ENCODE measurements around the gene NTF3. TPM values are rescaled to one million over a fixed set of nuclear protein-coding genes. Genes with fewer than 3 reads are reported as not detected.

NTF3 gene
- total and polyA plus RNA-seq, 9 of the 15 experiments (the other 6 are each of a cell fraction or from before 2014, with no cell fraction given): not detected

DNA sequence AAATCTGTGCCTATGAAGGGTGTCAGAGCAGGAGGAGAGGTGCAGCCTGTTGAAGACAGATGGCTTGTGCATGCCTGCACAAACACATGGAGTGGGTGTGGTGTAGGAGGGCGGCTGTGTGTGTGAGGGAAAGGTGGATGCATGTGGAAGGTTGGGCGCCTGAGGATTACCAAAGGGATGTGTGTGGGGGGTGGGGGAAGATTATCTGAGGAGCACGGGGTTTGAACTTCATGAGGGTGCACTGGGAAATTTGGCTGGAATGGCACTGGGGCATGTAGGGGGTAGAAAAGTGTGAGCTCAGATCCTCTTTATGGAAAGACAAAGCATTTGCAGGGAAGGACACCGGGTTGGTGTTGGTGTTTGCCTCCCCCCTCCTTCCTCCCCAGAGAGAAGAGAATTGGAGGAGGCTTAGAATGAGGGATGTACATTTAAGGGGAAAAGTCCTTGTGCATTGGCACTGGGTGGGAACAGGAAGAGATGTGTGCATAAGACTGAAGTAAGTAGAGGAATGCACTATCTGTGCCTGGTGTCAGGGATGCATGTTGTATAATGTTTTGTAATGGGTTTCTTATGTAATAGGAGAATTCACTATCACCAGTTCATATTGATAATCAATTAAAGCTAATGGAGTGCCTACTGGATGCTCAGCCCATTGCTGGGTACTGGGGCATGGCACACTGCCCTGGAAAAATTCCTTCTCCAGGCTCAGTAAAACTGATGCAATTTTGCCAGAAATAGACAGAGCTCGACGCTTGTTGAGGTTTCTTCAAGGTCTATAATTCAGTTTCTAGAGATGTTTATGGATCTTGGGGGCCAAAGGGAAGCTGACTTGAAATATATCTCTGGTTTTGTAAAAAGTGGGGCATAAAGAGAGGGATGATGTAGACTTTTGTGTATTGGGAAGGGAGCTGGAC lies 3.0 kb downstream of the NTF3 start:
- no peak overlapping the region for H2AFZ ChIP-seq (ENCODE audit: low read depth, low read length)
- no peaks in the 10 kb centered on the region for H3K9me1 ChIP-seq (ENCODE audit: control insufficient read depth, insufficient read depth, low read length)
- H3K4me3 ChIP-seq: no peak overlapping the region
- no peak for FAIRE-seq
- BruUV-seq (replicated peaks): no TSS peak
- CTCF ChIA-PET (ENCODE audit: low intra/inter-chr PET ratio): no interaction called here
- in situ Hi-C loops (cut with MboI) (loop anchor here (10.0 kb wide), 1 partner anchor 240 kb away; no protein-coding TSS in a partner anchor), intact Hi-C loops (cut with micrococcal nuclease) (no loop called here)
- no peak overlapping the region for H3K27ac ChIP-seq (ENCODE audit: extremely low read depth, low read depth, low read length)
- H3K4me1 ChIP-seq (replicated peaks in 1 of 2; ENCODE audit: control insufficient read depth in 2 of 2, insufficient read depth in 2 of 2, low read length in 2 of 2): no peaks in the 10 kb centered on the region
- no peak overlapping the region for H3K4me2 ChIP-seq (ENCODE audit: insufficient read depth, low read length)
- 0% methylated on average over 4 of the region's 6 CpGs for WGBS (ENCODE audit: insufficient coverage, low coverage, missing lambda C conversion rate)
- ATAC-seq: no peak
- POLR2A ChIA-PET: no interaction called here
- no peaks in the 10 kb centered on the region for H3K36me3 ChIP-seq (ENCODE audit: control insufficient read depth, insufficient read depth, low read length)
- H3K27me3 ChIP-seq (ENCODE audit: control insufficient read depth in 2 of 2, insufficient read depth in 2 of 2, low read length in 2 of 2): peaks cover 0 to 26% of the 10 kb centered on the region in 2 experiments
- DNase-seq (ENCODE audit: extremely low read depth in 1 of 4, low spot score in 3 of 4): no peak
- H3K9ac ChIP-seq (ENCODE audit: insufficient read depth in 1 of 2, low read depth in 2 of 2, low read length in 2 of 2): no peak overlapping the region
- no peak for TF ChIP-seq ZFP1 (CRISPR knock-in tag; IDR thresholded peaks at IDR 0.05)
- TF ChIP-seq SP2 (IDR thresholded peaks at IDR 0.05; ENCODE audit: extremely low read depth, low read depth, low read length, poor library complexity, severe bottlenecking): no peak
- TF ChIP-seq KLF13 (tag; IDR thresholded peaks at IDR 0.05; ENCODE audit: borderline replicate concordance, low read depth): no peak
- no peak for TF ChIP-seq ZNF133 (CRISPR knock-in tag; IDR thresholded peaks at IDR 0.05)
- no peak for TF ChIP-seq SETDB1 (IDR thresholded peaks at IDR 0.05; ENCODE audit: low read length)
- no peak for TF ChIP-seq RBM14 (IDR thresholded peaks at IDR 0.05; ENCODE audit: borderline replicate concordance, insufficient read depth, low read depth, low read length)
- TF ChIP-seq HMG20B (CRISPR knock-in tag; IDR thresholded peaks at IDR 0.05): no peak
- TF ChIP-seq HNRNPL (IDR thresholded peaks at IDR 0.05; ENCODE audit: low read depth, low read length): no peak
- no peak for TF ChIP-seq BCLAF1 (IDR thresholded peaks at IDR 0.05; ENCODE audit: borderline replicate concordance in 1 of 2, control insufficient read depth in 1 of 2, low read depth in 2 of 2, low read length in 1 of 2)
- TF ChIP-seq, protein P1, sequence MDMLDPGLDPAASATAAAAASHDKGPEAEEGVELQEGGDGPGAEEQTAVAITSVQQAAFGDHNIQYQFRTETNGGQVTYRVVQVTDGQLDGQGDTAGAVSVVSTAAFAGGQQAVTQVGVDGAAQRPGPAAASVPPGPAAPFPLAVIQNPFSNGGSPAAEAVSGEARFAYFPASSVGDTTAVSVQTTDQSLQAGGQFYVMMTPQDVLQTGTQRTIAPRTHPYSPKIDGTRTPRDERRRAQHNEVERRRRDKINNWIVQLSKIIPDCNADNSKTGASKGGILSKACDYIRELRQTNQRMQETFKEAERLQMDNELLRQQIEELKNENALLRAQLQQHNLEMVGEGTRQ (CRISPR knock-in tag; IDR thresholded peaks at IDR 0.05): no peak
- no peak for TF ChIP-seq BCL6 (CRISPR knock-in tag; IDR thresholded peaks at IDR 0.05)
- TF ChIP-seq, protein P2, sequence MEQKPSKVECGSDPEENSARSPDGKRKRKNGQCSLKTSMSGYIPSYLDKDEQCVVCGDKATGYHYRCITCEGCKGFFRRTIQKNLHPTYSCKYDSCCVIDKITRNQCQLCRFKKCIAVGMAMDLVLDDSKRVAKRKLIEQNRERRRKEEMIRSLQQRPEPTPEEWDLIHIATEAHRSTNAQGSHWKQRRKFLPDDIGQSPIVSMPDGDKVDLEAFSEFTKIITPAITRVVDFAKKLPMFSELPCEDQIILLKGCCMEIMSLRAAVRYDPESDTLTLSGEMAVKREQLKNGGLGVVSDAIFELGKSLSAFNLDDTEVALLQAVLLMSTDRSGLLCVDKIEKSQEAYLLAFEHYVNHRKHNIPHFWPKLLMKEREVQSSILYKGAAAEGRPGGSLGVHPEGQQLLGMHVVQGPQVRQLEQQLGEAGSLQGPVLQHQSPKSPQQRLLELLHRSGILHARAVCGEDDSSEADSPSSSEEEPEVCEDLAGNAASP (IDR thresholded peaks at IDR 0.05): no peak
- TF ChIP-seq ZNF347 (CRISPR knock-in tag; IDR thresholded peaks at IDR 0.05; ENCODE audit: low read depth): no peak
- no peak for TF ChIP-seq CREB1 (IDR thresholded peaks at IDR 0.05)
- TF ChIP-seq CREB1 (CRISPR knock-in tag; IDR thresholded peaks at IDR 0.05): no peak
- H4K20me1 ChIP-seq (replicated peaks; ENCODE audit: control insufficient read depth, insufficient read depth, low read length): no peaks in the 10 kb centered on the region
- H3K9me3 ChIP-seq (replicated peaks; ENCODE audit: control insufficient read depth, insufficient read depth, low read depth, low read length): no peaks in the 10 kb centered on the region
- H3K79me2 ChIP-seq (ENCODE audit: control insufficient read depth, insufficient read depth, low read length): no peaks in the 10 kb centered on the region

Data from K562 (cell line).